GM23338 (cell line): Measurements from ENCODE around the gene HNRNPUL2. TPM values are rescaled to one million over a fixed set of nuclear protein-coding genes. Genes with fewer than 3 reads are reported as not detected.
A peak's percentile ranks its signal among the peaks of the same experiment; 100 is the strongest.

ENCODE experiments used
- ATAC-seq: fragments of 200-7000 bp; cut with Tn5 transposase; 3 replicates; pipeline ENCODE4 v1.9.1; 2020
- DNase-seq: peaks from one replicate; pipeline ENCODE4 v3.0.0-alpha.2; 2015; ENCODE audit warnings: low spot score
- H2AFZ ChIP-seq: fragments of 200-600 bp; sonication (generic); 2 replicates; pipeline ENCODE4 v1.8.0; 2016; ENCODE audit warnings: antibody characterized with exemption, mild to moderate bottlenecking, moderate library complexity
- H3F3A ChIP-seq: fragments of 200-600 bp; sonication (generic); replicated peaks from 2 replicates; pipeline ENCODE4 v1.8.0; 2017; ENCODE audit warnings: antibody characterized with exemption, mixed run types, low read depth
- H3K27ac ChIP-seq: fragments of 200-600 bp; sonication (generic); 2 replicates; pipeline ENCODE4 v1.6.1; 2016; ENCODE audit warnings: low read depth
- H3K27me3 ChIP-seq: fragments of 200-600 bp; sonication (generic); 2 replicates; pipeline ENCODE4 v1.8.0; 2016; ENCODE audit warnings: mild to moderate bottlenecking, mixed run types, moderate library complexity; ENCODE audit not compliant: insufficient read depth
- H3K36me3 ChIP-seq: fragments of 200-600 bp; sonication (generic); 2 replicates; pipeline ENCODE4 v1.8.0; 2016; ENCODE audit warnings: mild to moderate bottlenecking; ENCODE audit not compliant: insufficient read depth
- H3K4me1 ChIP-seq: fragments of 200-600 bp; sonication (generic); 2 replicates; pipeline ENCODE4 v1.8.0; 2016; ENCODE audit warnings: mild to moderate bottlenecking, moderate library complexity; ENCODE audit not compliant: insufficient read depth
- H3K4me2 ChIP-seq: fragments of 200-600 bp; sonication (generic); 2 replicates; pipeline ENCODE4 v1.7.1; 2017; ENCODE audit warnings: mixed run types
- H3K4me3 ChIP-seq: fragments of 200-600 bp; sonication (generic); 2 replicates; pipeline ENCODE4 v1.6.1; 2016; ENCODE audit warnings: mixed run types
- H3K79me2 ChIP-seq: fragments of 200-600 bp; sonication (generic); replicated peaks from 2 replicates; pipeline ENCODE4 v1.8.0; 2017; ENCODE audit warnings: mild to moderate bottlenecking; ENCODE audit not compliant: insufficient read depth
- H3K9me2 ChIP-seq: fragments of 200-600 bp; sonication (generic); 2 replicates; pipeline ENCODE4 v1.8.0; 2017; ENCODE audit not compliant: insufficient read depth
- H4K20me1 ChIP-seq: fragments of 200-600 bp; sonication (generic); replicated peaks from 2 replicates; pipeline ENCODE4 v1.8.0; 2017; ENCODE audit warnings: mild to moderate bottlenecking; ENCODE audit not compliant: insufficient read depth
- H3K27ac Mint-ChIP-seq: 2 replicates; pipeline ENCODE4 v1.8.0; 2020; ENCODE audit warnings: inconsistent platforms, mild to moderate bottlenecking, moderate library complexity, mixed read lengths
- H3K27me3 Mint-ChIP-seq: 3 replicates; pipeline ENCODE4 v1.8.0; 2022; ENCODE audit warnings: low read depth, mild to moderate bottlenecking, moderate library complexity, mixed read lengths, inconsistent platforms; ENCODE audit not compliant: insufficient read depth, poor library complexity
- H3K36me3 Mint-ChIP-seq: 3 replicates; pipeline ENCODE4 v1.8.0; 2021; ENCODE audit warnings: low read depth, mild to moderate bottlenecking, inconsistent platforms, moderate library complexity, mixed read lengths
- H3K4me1 Mint-ChIP-seq: 3 replicates; pipeline ENCODE4 v1.8.0; 2020; ENCODE audit warnings: mild to moderate bottlenecking, inconsistent platforms, mixed read lengths
- H3K4me3 Mint-ChIP-seq: 3 replicates; pipeline ENCODE4 v1.8.0; 2021; ENCODE audit warnings: moderate library complexity, mild to moderate bottlenecking, inconsistent platforms, mixed read lengths
- H3K9me3 Mint-ChIP-seq: 3 replicates; pipeline ENCODE4 v1.8.0; 2020; ENCODE audit warnings: moderate library complexity, mild to moderate bottlenecking, inconsistent platforms, mixed read lengths
- CREB1 ChIP-seq: fragments of 250-450 bp; sonication (Bioruptor Pico); IDR thresholded peaks from 2 replicates; pipeline ENCODE4 v1.5.0; 2020; ENCODE audit warnings: low read depth, mild to moderate bottlenecking, moderate library complexity
- EZH2 ChIP-seq: fragments of 200-600 bp; sonication (generic); IDR thresholded peaks from one replicate; pipeline ENCODE4 v1.8.0; 2017; ENCODE audit warnings: antibody characterized with exemption, mild to moderate bottlenecking, low read depth; ENCODE audit not compliant: unreplicated experiment
- JUNB ChIP-seq: IDR thresholded peaks from one replicate; pipeline ENCODE4 v1.6.1; 2016; ENCODE audit warnings: antibody characterized with exemption; ENCODE audit not compliant: unreplicated experiment
- POLR2AphosphoS5 ChIP-seq: IDR thresholded peaks from 2 replicates; pipeline ENCODE4 v1.6.1; 2016; ENCODE audit warnings: antibody characterized with exemption, low read depth
- STAT1 ChIP-seq: IDR thresholded peaks from one replicate; pipeline ENCODE4 v1.6.1; 2016; ENCODE audit warnings: antibody characterized with exemption; ENCODE audit not compliant: unreplicated experiment
- ZNF114 ChIP-seq: fragments of 250-450 bp; sonication (Bioruptor Pico); IDR thresholded peaks from 2 replicates; pipeline ENCODE4 v1.5.0; 2020; ENCODE audit warnings: mild to moderate bottlenecking, moderate library complexity
- ZNF462 ChIP-seq: fragments of 250-450 bp; sonication (Bioruptor Pico); IDR thresholded peaks from 2 replicates; pipeline ENCODE4 v1.5.0; 2020; ENCODE audit warnings: mild to moderate bottlenecking, moderate library complexity
- polyA plus RNA-seq: library from polyadenylated mRNA; unstranded; fragments of >200 nt; fragmentation: Nextera tagmentation; extraction: Ambion mirVana; gene quantifications from 2 replicates; pipeline ENCODE4 v1.2.1, GENCODE V29; 2016
- total RNA-seq: library from RNA; depleted of rRNA; stranded (reverse); fragments of >200 nt; shearing (Covaris generic); gene quantifications from 2 replicates; pipeline ENCODE4 v1.2.3, GENCODE V29; 2014
- TF ChIP-seq, protein P1 (sequence below): IDR thresholded peaks from one replicate; pipeline ENCODE4 v1.6.1; 2018; ENCODE audit warnings: antibody characterized with exemption; ENCODE audit not compliant: unreplicated experiment
- TF ChIP-seq, protein P2 (sequence below): IDR thresholded peaks from 2 replicates; pipeline ENCODE4 v1.6.1; 2016; ENCODE audit warnings: antibody characterized with exemption

HNRNPUL2 gene
- total and polyA plus RNA-seq, 2 experiments from 2014 or later: 9.4 to 18.3 TPM

GRCh38 chr11:62665075-62665598, 62.1 kb downstream of the HNRNPUL2 start, which contains the start of the genes C11orf98 and CSKMT:
Gene C11orf98 (minus strand): TSS chr11:62665210. CDS start chr11:62665169, 41 bp downstream.
Gene CSKMT (plus strand): TSS chr11:62665312. CDS start chr11:62665880, 568 bp downstream.
- H3K4me3 Mint-ChIP-seq: peak within 1 kb of the TSS; percentile 98
- peaks cover 17% of the 10 kb centered on the region for H3K4me1 Mint-ChIP-seq
- H3K27ac Mint-ChIP-seq: peak within 1 kb of the TSS; percentile 98
- no peaks in the 10 kb centered on the region for H3K27me3 ChIP-seq
- peaks cover 65% of the 10 kb centered on the region for H3F3A ChIP-seq
- ATAC-seq (peak; percentile 84), DNase-seq (peak; percentile 96)
- H3K4me3 ChIP-seq: peak within 1 kb of the TSS; percentile 99
- H4K20me1 ChIP-seq: peaks cover 15% of the 10 kb centered on the region
- H3K36me3 Mint-ChIP-seq: peaks cover 56% of the 10 kb centered on the region
- peaks cover 51% of the 10 kb centered on the region for H3K79me2 ChIP-seq
- H2AFZ ChIP-seq: peak within 1 kb of the TSS; percentile 93
- H3K4me2 ChIP-seq: peak within 1 kb of the TSS; percentile 97
- H3K9me2 ChIP-seq: no peaks in the 10 kb centered on the region
- peaks cover 13% of the 10 kb centered on the region for H3K27me3 Mint-ChIP-seq
- no peaks in the 10 kb centered on the region; the same call in 2 of the 3 replicates for H3K9me3 Mint-ChIP-seq
- H3K36me3 ChIP-seq: peaks cover 20% of the 10 kb centered on the region
- H3K4me1 ChIP-seq: peaks cover 26% of the 10 kb centered on the region
- TF ChIP-seq, protein P1, sequence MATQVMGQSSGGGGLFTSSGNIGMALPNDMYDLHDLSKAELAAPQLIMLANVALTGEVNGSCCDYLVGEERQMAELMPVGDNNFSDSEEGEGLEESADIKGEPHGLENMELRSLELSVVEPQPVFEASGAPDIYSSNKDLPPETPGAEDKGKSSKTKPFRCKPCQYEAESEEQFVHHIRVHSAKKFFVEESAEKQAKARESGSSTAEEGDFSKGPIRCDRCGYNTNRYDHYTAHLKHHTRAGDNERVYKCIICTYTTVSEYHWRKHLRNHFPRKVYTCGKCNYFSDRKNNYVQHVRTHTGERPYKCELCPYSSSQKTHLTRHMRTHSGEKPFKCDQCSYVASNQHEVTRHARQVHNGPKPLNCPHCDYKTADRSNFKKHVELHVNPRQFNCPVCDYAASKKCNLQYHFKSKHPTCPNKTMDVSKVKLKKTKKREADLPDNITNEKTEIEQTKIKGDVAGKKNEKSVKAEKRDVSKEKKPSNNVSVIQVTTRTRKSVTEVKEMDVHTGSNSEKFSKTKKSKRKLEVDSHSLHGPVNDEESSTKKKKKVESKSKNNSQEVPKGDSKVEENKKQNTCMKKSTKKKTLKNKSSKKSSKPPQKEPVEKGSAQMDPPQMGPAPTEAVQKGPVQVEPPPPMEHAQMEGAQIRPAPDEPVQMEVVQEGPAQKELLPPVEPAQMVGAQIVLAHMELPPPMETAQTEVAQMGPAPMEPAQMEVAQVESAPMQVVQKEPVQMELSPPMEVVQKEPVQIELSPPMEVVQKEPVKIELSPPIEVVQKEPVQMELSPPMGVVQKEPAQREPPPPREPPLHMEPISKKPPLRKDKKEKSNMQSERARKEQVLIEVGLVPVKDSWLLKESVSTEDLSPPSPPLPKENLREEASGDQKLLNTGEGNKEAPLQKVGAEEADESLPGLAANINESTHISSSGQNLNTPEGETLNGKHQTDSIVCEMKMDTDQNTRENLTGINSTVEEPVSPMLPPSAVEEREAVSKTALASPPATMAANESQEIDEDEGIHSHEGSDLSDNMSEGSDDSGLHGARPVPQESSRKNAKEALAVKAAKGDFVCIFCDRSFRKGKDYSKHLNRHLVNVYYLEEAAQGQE: peak; percentile 37
- TF ChIP-seq POLR2AphosphoS5 (peak; percentile 100), STAT1 (no peak)
- H3K27ac ChIP-seq: peak within 1 kb of the TSS; percentile 98

DNA sequence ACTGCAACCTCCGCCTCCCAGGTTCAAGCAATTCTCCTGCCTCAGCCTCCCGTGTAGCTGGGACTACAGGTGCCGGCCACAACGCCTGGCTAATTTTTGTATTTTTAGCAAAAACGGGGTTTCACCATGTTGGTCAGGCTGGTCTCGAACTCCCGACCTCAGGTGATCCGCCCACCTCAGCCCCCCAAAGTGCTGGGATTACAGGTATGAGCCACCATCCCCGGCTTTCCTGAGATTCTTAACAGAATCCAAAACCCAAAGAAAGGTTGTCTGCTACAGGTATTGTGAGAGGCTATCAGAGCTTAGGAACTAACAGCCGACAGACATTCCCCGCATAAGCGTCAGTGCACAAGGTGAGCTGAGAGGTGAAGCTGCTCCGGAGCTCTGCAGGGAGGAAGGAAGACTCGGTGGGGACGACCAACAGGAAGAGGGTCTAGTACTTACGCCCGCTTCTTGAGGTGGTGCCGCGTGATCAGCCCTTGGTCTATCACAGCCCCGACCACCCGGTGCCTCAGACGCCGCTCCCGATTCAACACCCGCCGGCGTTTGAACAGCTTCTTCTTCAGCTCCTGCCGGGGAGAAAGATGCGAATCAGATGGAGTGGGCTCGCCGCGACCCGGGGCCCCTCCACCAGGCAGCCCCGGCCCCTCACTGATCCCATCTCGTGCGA, 62.7 kb downstream of the HNRNPUL2 start:
- peak overlapping the region; percentile 97 for H3K4me2 ChIP-seq
- peak overlapping the region; percentile 98 for H3K27ac ChIP-seq
- H4K20me1 ChIP-seq: peaks cover 15% of the 10 kb centered on the region
- peaks cover 17% of the 10 kb centered on the region for H3K4me1 Mint-ChIP-seq
- DNase-seq: peak; percentile 88
- H3K27me3 Mint-ChIP-seq: peaks cover 13% of the 10 kb centered on the region
- H3K79me2 ChIP-seq: peaks cover 51% of the 10 kb centered on the region
- peak overlapping the region; percentile 98 for H3K27ac Mint-ChIP-seq
- H3K9me2 ChIP-seq: no peaks in the 10 kb centered on the region
- no peaks in the 10 kb centered on the region for H3K27me3 ChIP-seq
- ATAC-seq: peak; percentile 66
- peaks cover 20% of the 10 kb centered on the region for H3K4me1 ChIP-seq
- H3K9me3 Mint-ChIP-seq: no peaks in the 10 kb centered on the region; the same call in 2 of the 3 replicates
- H3K36me3 Mint-ChIP-seq: peaks cover 56% of the 10 kb centered on the region
- peak overlapping the region; percentile 93 for H2AFZ ChIP-seq
- H3K4me3 Mint-ChIP-seq: peak overlapping the region; percentile 98
- H3K4me3 ChIP-seq: peak overlapping the region; percentile 99
- peaks cover 20% of the 10 kb centered on the region for H3K36me3 ChIP-seq
- peaks cover 59% of the 10 kb centered on the region for H3F3A ChIP-seq
- TF ChIP-seq STAT1: no peak
- TF ChIP-seq, protein P2, sequence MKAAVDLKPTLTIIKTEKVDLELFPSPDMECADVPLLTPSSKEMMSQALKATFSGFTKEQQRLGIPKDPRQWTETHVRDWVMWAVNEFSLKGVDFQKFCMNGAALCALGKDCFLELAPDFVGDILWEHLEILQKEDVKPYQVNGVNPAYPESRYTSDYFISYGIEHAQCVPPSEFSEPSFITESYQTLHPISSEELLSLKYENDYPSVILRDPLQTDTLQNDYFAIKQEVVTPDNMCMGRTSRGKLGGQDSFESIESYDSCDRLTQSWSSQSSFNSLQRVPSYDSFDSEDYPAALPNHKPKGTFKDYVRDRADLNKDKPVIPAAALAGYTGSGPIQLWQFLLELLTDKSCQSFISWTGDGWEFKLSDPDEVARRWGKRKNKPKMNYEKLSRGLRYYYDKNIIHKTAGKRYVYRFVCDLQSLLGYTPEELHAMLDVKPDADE: no peak; the same call in 1 of the 2 replicates
- no peak for TF ChIP-seq JUNB
- no peak for TF ChIP-seq CREB1 (CRISPR knock-in tag)
- TF ChIP-seq EZH2: no peak
- no peak for TF ChIP-seq POLR2AphosphoS5
- TF ChIP-seq ZNF114 (CRISPR knock-in tag): no peak
- no peak for TF ChIP-seq ZNF462 (CRISPR knock-in tag)
